K562 (cell line): ENCODE results near the gene RSF1. TPM values are rescaled to one million over a fixed set of nuclear protein-coding genes. Genes with fewer than 3 reads are reported as not detected.

Experiments used
- BRCA1 ChIP-seq, 2 experiments: fragments of 450-650 bp in 1 of 2; sonication (generic) in 1 of 2; formaldehyde crosslinking in 1 of 2; IDR thresholded peaks; 2 replicates each; pipeline versions ENCODE4 v1.5.0 to v1.6.1; 2017 to 2020; ENCODE audit warnings: mild to moderate bottlenecking in 1 of 2, missing genetic modification reagents in 1 of 2
- COPS2 ChIP-seq: fragments of 450-650 bp; conservative IDR thresholded peaks from 2 replicates; pipeline ENCODE4 v1.6.1; 2016; ENCODE audit warnings: mild to moderate bottlenecking, moderate library complexity
- FOXP1 ChIP-seq: sonication (generic); formaldehyde crosslinking; IDR thresholded peaks from 2 replicates; pipeline ENCODE4 v1.8.0; 2022; ENCODE audit warnings: mild to moderate bottlenecking, missing genetic modification reagents
- HOXB6 ChIP-seq: fragments of 250-450 bp; sonication (Bioruptor Pico); IDR thresholded peaks from 2 replicates; pipeline ENCODE4 v1.5.1; 2022; ENCODE audit warnings: mild to moderate bottlenecking, borderline replicate concordance
- MEF2D ChIP-seq: conservative IDR thresholded peaks from 2 replicates; pipeline ENCODE4 v1.6.1; 2016; ENCODE audit warnings: low read depth, missing genetic modification characterization, missing compliant biosample characterization
- NONO ChIP-seq, 2 experiments: fragments of 200-400 bp in 1 of 2; fragments of 450-650 bp in 1 of 2; formaldehyde crosslinking in 1 of 2; IDR thresholded peaks; 2 replicates each; pipeline ENCODE4 v1.6.1; 2017; ENCODE audit warnings: low read depth in 2 of 2, mild to moderate bottlenecking in 2 of 2, moderate library complexity in 2 of 2, low read length in 1 of 2
- SIN3B ChIP-seq: fragments of 450-650 bp; IDR thresholded peaks from 2 replicates; pipeline ENCODE4 v1.6.1; 2017; ENCODE audit warnings: low read depth, mild to moderate bottlenecking, moderate library complexity
- polyA plus RNA-seq, 8 experiments: library from polyadenylated mRNA; depleted of rRNA in 4 of 8; stranded (reverse) in 5 of 8; unstranded in 3 of 8; fragments of >200 nt; fragmentation: Nextera tagmentation in 2 of 8; fragmentation: Illumina TruSeq in 1 of 8; extraction: Ambion mirVana in 2 of 8; extraction: Trizol in 1 of 8; gene quantifications; 2 replicates each; pipeline versions ENCODE4 v1.2.1 to v1.2.3, GENCODE V29; 2011 to 2014; ENCODE audit warnings: inconsistent platforms in 1 of 8, missing spikeins in 1 of 8
- total RNA-seq, 7 experiments: library from RNA; depleted of rRNA in 6 of 7; stranded (reverse); fragments of >200 nt in 6 of 7; fragmentation: Illumina TruSeq in 2 of 7; extraction: Trizol in 2 of 7; gene quantifications; 2 replicates each; pipeline versions ENCODE4 v1.2.1 to v1.2.3, GENCODE V29; 2011 to 2021; ENCODE audit warnings: low replicate concordance in 1 of 7
- TF ChIP-seq, protein P1 (sequence below): sonication (generic); formaldehyde crosslinking; IDR thresholded peaks from 2 replicates; pipeline ENCODE4 v1.8.1; 2023; ENCODE audit warnings: mild to moderate bottlenecking, missing genetic modification reagents
- TF ChIP-seq, protein P2 (sequence below), 2 experiments: fragments of 450-650 bp in 1 of 2; sonication (generic) in 1 of 2; formaldehyde crosslinking in 1 of 2; IDR thresholded peaks; 2 replicates each; pipeline versions ENCODE4 v1.7.1 to v1.9.0; 2016 to 2022; ENCODE audit warnings: inconsistent platforms in 1 of 2, mild to moderate bottlenecking in 1 of 2, missing genetic modification reagents in 1 of 2
- TF ChIP-seq, protein P3 (sequence below), 2 experiments: fragments of 450-650 bp; IDR thresholded peaks; 2 replicates each; pipeline ENCODE4 v1.6.1; 2018; ENCODE audit warnings: mild to moderate bottlenecking in 2 of 2, low read depth in 1 of 2; ENCODE audit not compliant: partially characterized antibody in 2 of 2

The RSF1 gene
- total and polyA plus RNA-seq, 9 of the 15 experiments (the other 6 are each of a cell fraction or from before 2014, with no cell fraction given): 9.7 to 63.6 (median 42.8) TPM

DNA sequence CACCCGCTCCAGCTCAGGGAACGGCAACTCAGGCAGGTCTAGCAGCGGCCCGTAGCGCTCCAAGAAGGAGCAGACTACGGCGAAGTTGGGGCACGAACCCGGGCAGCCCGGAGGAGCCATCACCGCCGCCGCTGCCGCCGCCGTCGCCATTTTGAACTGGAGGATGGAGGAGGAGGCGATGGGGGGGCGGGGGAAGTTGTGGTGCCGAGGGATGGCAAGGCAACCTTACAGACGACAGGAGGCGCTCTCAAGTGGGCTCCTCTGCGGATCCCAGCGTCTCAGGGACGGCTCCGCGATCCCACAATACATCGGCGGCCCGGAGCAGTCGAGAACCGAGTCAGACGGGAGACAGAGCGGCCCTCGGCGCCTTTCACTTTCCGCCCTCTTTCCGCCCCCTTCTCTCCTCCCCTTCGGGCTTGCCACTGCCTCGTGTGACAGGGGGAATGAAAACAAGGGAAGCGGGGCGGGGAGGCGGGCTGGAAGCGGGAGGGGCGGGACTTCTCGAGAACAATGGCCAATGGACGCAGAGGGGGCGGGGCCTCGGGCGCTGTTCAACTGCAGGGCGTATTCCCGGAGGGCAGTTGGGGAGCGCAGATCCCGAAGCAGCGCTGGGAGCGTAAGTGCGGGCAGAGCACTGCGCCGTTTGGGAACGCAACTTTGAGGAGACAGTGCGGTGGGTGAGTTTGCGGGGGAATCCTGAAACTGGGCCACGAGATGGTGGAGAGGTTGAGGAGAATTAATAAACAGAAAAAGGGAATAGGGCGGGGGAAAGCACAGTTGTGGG is at the start of gene RSF1, which contains the start of gene AAMDC (continued):
- TF ChIP-seq MEF2D: no peak
- 0 out of 4 replicates have a peak, but pooled peaks of 1 of the 2 experiments have one; percentile 13 for TF ChIP-seq NONO (IDR thresholded peaks at IDR 0.05; ENCODE audit: low read depth in 2 of 2, low read length in 1 of 2)
- peak; percentile 35; the same call in 1 of the 2 replicates for TF ChIP-seq SIN3B
- TF ChIP-seq HOXB6: no peak
- peak; percentile 71; the same call in 1 of the 2 replicates for TF ChIP-seq FOXP1 (CRISPR knock-in tag)
- no peak for TF ChIP-seq COPS2
- TF ChIP-seq, protein P1, sequence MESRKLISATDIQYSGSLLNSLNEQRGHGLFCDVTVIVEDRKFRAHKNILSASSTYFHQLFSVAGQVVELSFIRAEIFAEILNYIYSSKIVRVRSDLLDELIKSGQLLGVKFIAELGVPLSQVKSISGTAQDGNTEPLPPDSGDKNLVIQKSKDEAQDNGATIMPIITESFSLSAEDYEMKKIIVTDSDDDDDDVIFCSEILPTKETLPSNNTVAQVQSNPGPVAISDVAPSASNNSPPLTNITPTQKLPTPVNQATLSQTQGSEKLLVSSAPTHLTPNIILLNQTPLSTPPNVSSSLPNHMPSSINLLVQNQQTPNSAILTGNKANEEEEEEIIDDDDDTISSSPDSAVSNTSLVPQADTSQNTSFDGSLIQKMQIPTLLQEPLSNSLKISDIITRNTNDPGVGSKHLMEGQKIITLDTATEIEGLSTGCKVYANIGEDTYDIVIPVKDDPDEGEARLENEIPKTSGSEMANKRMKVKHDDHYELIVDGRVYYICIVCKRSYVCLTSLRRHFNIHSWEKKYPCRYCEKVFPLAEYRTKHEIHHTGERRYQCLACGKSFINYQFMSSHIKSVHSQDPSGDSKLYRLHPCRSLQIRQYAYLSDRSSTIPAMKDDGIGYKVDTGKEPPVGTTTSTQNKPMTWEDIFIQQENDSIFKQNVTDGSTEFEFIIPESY: no peak
- TF ChIP-seq BRCA1 (IDR thresholded peaks at IDR 0.05): no peak
- no peak for TF ChIP-seq BRCA1 (CRISPR knock-in tag; IDR thresholded peaks at IDR 0.05)
- TF ChIP-seq, protein P2, sequence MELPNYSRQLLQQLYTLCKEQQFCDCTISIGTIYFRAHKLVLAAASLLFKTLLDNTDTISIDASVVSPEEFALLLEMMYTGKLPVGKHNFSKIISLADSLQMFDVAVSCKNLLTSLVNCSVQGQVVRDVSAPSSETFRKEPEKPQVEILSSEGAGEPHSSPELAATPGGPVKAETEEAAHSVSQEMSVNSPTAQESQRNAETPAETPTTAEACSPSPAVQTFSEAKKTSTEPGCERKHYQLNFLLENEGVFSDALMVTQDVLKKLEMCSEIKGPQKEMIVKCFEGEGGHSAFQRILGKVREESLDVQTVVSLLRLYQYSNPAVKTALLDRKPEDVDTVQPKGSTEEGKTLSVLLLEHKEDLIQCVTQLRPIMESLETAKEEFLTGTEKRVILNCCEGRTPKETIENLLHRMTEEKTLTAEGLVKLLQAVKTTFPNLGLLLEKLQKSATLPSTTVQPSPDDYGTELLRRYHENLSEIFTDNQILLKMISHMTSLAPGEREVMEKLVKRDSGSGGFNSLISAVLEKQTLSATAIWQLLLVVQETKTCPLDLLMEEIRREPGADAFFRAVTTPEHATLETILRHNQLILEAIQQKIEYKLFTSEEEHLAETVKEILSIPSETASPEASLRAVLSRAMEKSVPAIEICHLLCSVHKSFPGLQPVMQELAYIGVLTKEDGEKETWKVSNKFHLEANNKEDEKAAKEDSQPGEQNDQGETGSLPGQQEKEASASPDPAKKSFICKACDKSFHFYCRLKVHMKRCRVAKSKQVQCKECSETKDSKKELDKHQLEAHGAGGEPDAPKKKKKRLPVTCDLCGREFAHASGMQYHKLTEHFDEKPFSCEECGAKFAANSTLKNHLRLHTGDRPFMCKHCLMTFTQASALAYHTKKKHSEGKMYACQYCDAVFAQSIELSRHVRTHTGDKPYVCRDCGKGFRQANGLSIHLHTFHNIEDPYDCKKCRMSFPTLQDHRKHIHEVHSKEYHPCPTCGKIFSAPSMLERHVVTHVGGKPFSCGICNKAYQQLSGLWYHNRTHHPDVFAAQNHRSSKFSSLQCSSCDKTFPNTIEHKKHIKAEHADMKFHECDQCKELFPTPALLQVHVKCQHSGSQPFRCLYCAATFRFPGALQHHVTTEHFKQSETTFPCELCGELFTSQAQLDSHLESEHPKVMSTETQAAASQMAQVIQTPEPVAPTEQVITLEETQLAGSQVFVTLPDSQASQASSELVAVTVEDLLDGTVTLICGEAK (IDR thresholded peaks at IDR 0.05): peak; percentile 61
- TF ChIP-seq, protein P2 (CRISPR knock-in tag; IDR thresholded peaks at IDR 0.05): no peak
- TF ChIP-seq, protein P3, sequence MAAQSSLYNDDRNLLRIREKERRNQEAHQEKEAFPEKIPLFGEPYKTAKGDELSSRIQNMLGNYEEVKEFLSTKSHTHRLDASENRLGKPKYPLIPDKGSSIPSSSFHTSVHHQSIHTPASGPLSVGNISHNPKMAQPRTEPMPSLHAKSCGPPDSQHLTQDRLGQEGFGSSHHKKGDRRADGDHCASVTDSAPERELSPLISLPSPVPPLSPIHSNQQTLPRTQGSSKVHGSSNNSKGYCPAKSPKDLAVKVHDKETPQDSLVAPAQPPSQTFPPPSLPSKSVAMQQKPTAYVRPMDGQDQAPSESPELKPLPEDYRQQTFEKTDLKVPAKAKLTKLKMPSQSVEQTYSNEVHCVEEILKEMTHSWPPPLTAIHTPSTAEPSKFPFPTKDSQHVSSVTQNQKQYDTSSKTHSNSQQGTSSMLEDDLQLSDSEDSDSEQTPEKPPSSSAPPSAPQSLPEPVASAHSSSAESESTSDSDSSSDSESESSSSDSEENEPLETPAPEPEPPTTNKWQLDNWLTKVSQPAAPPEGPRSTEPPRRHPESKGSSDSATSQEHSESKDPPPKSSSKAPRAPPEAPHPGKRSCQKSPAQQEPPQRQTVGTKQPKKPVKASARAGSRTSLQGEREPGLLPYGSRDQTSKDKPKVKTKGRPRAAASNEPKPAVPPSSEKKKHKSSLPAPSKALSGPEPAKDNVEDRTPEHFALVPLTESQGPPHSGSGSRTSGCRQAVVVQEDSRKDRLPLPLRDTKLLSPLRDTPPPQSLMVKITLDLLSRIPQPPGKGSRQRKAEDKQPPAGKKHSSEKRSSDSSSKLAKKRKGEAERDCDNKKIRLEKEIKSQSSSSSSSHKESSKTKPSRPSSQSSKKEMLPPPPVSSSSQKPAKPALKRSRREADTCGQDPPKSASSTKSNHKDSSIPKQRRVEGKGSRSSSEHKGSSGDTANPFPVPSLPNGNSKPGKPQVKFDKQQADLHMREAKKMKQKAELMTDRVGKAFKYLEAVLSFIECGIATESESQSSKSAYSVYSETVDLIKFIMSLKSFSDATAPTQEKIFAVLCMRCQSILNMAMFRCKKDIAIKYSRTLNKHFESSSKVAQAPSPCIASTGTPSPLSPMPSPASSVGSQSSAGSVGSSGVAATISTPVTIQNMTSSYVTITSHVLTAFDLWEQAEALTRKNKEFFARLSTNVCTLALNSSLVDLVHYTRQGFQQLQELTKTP (IDR thresholded peaks at IDR 0.05; ENCODE audit: low read depth in 1 of 2, partially characterized antibody in 2 of 2): peak; percentile 32 to 56
